Lung (tissue), 12 donors: ENCODE measurements around the gene MYO3A. TPM values are rescaled to one million over a fixed set of nuclear protein-coding genes. Genes with fewer than 3 reads are reported as not detected.

Source experiments
- ATAC-seq: fragments of 200-7000 bp; cut with Tn5 transposase; one replicate; pipeline ENCODE4 v1.9.1; 2020; ENCODE audit warnings: moderate number of reproducible peaks; ENCODE audit not compliant: insufficient read depth, low FRiP score
- DNase-seq, 3 donors: peaks; one replicate each; pipeline ENCODE4 v3.0.0-alpha.2; 2013 to 2017
- H3K27ac ChIP-seq, 2 donors: one replicate each; pipeline ENCODE4 v1.5.1; 2013; ENCODE audit warnings: mild to moderate bottlenecking in 2 of 2, moderate library complexity in 2 of 2, control low read depth in 1 of 2, inconsistent platforms in 1 of 2, low read depth in 1 of 2, low read length in 1 of 2
- H3K27me3 ChIP-seq, 3 donors: one replicate each; pipeline ENCODE4 v1.5.1; 2013; ENCODE audit warnings: low read length in 2 of 3; ENCODE audit not compliant: control insufficient read depth in 3 of 3, insufficient read depth in 3 of 3
- H3K36me3 ChIP-seq, 4 donors: one replicate each; pipeline ENCODE4 v1.5.1; 2013; ENCODE audit warnings: low read length in 4 of 4, mild to moderate bottlenecking in 1 of 4, moderate library complexity in 1 of 4; ENCODE audit not compliant: control insufficient read depth in 4 of 4, insufficient read depth in 4 of 4
- H3K4me1 ChIP-seq, 5 donors: one replicate each; pipeline ENCODE4 v1.5.1; 2013; ENCODE audit warnings: low read length in 5 of 5, mild to moderate bottlenecking in 2 of 5, moderate library complexity in 1 of 5; ENCODE audit not compliant: control insufficient read depth in 5 of 5, insufficient read depth in 5 of 5
- H3K4me3 ChIP-seq: one replicate; pipeline ENCODE4 v1.5.1; 2013; ENCODE audit warnings: mild to moderate bottlenecking, control low read depth, moderate library complexity
- H3K9ac ChIP-seq, 2 donors: one replicate each; pipeline ENCODE4 v1.5.1; 2013; ENCODE audit warnings: low read length in 2 of 2, control low read depth in 1 of 2; ENCODE audit not compliant: insufficient read depth in 1 of 2
- H3K9me3 ChIP-seq, 4 donors: one replicate each; pipeline ENCODE4 v1.5.1; 2013; ENCODE audit warnings: low read length in 3 of 4, mild to moderate bottlenecking in 1 of 4, moderate library complexity in 1 of 4; ENCODE audit not compliant: control insufficient read depth in 4 of 4, insufficient read depth in 3 of 4
- CTCF ChIP-seq: IDR thresholded peaks from 2 replicates; pipeline ENCODE4 v1.5.1; 2012; ENCODE audit warnings: mild to moderate bottlenecking; ENCODE audit errors: control extremely low read depth, extremely low read depth
- WGBS, 2 donors: extraction: QIAGEN DNeasy Blood & Tissue Kit; methylation state at CpG; one replicate each; pipeline ENCODE4 v1.1.7; 2013; 5-methylcytosine and 5-hydroxymethylcytosine counted together
- polyA plus RNA-seq, 2 donors: library from polyadenylated mRNA; stranded (reverse); fragments of 200-250 nt; gene quantifications; one replicate each; pipeline ENCODE4 v1.2.1, GENCODE V29; 2013
- total RNA-seq, 2 donors: library from RNA; depleted of rRNA in 1 of 2; stranded (reverse); fragments of >200 nt in 1 of 2; gene quantifications; one replicate each; pipeline ENCODE4 v1.2.1, GENCODE V29; 2014 to 2021
- donor health status: control.
- donor health status: control.
- donor health status: Bipolar disorder and iron deficiency.
- donor health status: healthy.
- donor health status: DM: yes; HTN: yes; CAD: no.

The MYO3A gene
- total and polyA plus RNA-seq, 4 donors, result 0.08 to 5.7 (median 0.34) TPM

- Histone ChIP-seq H3K9ac (no peak overlapping the region), H3K27ac (no peak overlapping the region), H3K9me3 (peaks cover 0 to 9% (median 0%) of the 10 kb centered on the region in 4 donors), H3K36me3 (no peaks in the 10 kb centered on the region), H3K4me3 (no peak overlapping the region), H3K27me3 (peaks cover 21 to 93% (median 76%) of the 10 kb centered on the region in 3 donors), H3K4me1 (peaks cover 0 to 11% (median 4%) of the 10 kb centered on the region in 5 donors)
- DNase-seq, result no peak
- no peak for TF ChIP-seq CTCF
- no peak for ATAC-seq
- WGBS, 2 donors, result 57 to 64% methylated on average over 1 of the region's 1 CpG
These were observed 285.6 kb downstream of the MYO3A start for GRCh38 chr10:26219676-26220075.

- Histone ChIP-seq H3K4me3 (no peak overlapping the region), H3K9ac (no peak overlapping the region), H3K27me3 (peaks cover 16 to 89% (median 66%) of the 10 kb centered on the region in 3 donors), H3K4me1 (peaks cover 0 to 9% (median 4%) of the 10 kb centered on the region in 5 donors), H3K36me3 (no peaks in the 10 kb centered on the region), H3K9me3 (peaks cover 0 to 7% (median 0%) of the 10 kb centered on the region in 4 donors), H3K27ac (no peak overlapping the region)
- DNase-seq, result no peak
- ATAC-seq, result no peak
- no peak for TF ChIP-seq CTCF
These were observed 286.9 kb downstream of the MYO3A start for GRCh38 chr10:26220901-26221300.

GRCh38 chr10:26221541-26221940 is 287.5 kb downstream of the MYO3A start:
- ATAC-seq (no peak), DNase-seq (no peak)
- Histone ChIP-seq H3K4me1 (peaks cover 0 to 5% (median under 1%) of the 10 kb centered on the region in 5 donors), H3K27ac (no peak overlapping the region), H3K9me3 (peaks cover 0 to 7% (median 0%) of the 10 kb centered on the region in 4 donors), H3K27me3 (peaks cover 16 to 85% (median 62%) of the 10 kb centered on the region in 3 donors), H3K36me3 (no peaks in the 10 kb centered on the region), H3K4me3 (no peak overlapping the region), H3K9ac (no peak overlapping the region)
- 21 to 29% methylated on average over 9 of the region's 9 CpGs for WGBS, 2 donors
- no peak for TF ChIP-seq CTCF

- Histone ChIP-seq H3K9me3 (peaks cover 0 to 6% (median 0%) of the 10 kb centered on the region in 4 donors), H3K4me3 (no peak overlapping the region), H3K27me3 (peaks cover 7 to 78% (median 52%) of the 10 kb centered on the region in 3 donors), H3K9ac (no peak overlapping the region), H3K36me3 (no peaks in the 10 kb centered on the region), H3K4me1 (peaks cover 0 to 4% (median 0%) of the 10 kb centered on the region in 5 donors), H3K27ac (no peak overlapping the region)
- DNase-seq (no peak), ATAC-seq (no peak)
- no peak for TF ChIP-seq CTCF
- 29 to 49% methylated on average over 3 of the region's 3 CpGs for WGBS, 2 donors
These were observed 288.5 kb downstream of the MYO3A start for GRCh38 chr10:26222563-26222962.
